ENCODE data around the gene RPL14.

The RPL14 gene

GRCh38 chr3:40463579-40463978 lies 6.4 kb downstream of the RPL14 start:
- no peak for DNase-seq

DNA sequence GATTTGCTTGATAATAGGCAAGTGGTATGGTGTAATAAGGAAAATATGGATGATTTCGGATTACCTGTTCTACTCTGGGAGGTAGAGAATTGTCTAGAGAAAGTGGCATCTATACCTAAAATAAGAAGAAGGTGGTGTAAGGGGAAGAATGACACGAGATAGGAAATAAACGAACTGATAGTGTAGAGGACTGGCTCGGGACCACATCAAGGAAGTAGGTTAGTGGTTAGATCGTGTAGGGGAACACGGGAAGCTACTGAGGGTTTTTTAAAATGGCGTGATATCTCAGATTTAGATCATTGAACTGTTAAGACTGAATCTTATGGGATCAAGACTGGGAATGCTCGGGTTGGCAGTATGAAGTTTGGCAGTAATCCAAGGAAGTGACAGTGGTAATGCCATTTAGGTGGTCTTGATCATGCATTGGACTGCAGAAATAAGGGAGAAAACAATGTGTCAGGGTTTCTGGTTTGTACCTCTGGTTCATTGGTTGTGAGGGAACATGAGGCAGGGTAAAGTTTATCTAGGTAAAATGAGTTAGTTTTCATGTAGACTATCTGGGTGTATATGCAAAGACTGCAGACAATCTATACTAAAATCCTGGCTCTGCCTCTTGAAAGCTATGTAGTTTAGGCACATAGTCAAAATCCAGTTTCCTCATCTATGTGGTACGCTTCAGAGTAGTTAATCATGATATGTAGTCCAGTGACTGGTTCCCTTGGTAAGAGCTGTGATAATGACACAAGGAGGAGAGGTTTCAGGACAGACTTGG lies 7.4 kb downstream of the RPL14 start:
- peak in 5 of 6 experiments; percentile 26 to 67 (median 59) for DNase-seq

GRCh38 chr3:40465111-40465407 lies 7.9 kb downstream of the RPL14 start:
- no peak for DNase-seq

- no peak for DNase-seq
Observed at GRCh38 chr3:40465456-40465855, 8.3 kb downstream of the RPL14 start.

DNA sequence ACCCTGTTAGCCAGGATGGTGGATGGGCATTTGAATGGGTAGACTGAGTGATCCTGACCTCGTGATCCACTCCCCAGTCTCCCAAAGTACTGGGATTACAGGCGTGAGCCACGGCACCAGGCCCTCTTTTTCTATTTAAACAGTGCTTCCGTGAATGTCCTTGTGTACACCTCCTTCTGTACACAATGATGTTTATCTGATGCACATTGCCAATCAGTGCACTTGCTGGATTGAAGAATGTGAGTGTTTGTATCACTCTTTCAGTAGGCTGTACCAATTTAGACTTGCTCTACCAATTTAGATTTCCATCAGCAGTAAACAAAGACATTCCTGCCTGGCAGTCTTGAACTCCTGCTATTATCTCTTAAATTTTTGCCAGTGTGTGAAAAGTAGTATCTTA lies 10.9 kb downstream of the RPL14 start:
- DNase-seq, result no peak

DNA sequence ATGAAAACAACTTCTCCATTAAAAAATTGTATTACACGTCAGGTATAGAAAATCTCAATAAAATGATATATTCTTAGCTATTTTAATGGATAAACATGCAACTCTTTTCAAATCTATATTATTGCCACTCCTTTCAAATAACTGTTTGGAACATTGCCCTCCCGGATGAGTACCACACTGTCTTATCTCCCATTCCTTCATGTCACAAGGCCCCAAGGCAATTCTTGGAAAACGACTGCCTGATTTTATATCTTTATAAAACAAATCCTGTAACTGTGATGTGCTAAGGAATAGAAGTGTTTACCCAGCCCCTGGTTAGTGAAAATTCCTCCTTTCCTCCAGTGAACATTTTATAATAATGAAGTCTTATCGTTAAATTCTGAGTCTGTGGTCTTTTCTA lies 13.6 kb downstream of the RPL14 start:
- no peak for DNase-seq

DNA sequence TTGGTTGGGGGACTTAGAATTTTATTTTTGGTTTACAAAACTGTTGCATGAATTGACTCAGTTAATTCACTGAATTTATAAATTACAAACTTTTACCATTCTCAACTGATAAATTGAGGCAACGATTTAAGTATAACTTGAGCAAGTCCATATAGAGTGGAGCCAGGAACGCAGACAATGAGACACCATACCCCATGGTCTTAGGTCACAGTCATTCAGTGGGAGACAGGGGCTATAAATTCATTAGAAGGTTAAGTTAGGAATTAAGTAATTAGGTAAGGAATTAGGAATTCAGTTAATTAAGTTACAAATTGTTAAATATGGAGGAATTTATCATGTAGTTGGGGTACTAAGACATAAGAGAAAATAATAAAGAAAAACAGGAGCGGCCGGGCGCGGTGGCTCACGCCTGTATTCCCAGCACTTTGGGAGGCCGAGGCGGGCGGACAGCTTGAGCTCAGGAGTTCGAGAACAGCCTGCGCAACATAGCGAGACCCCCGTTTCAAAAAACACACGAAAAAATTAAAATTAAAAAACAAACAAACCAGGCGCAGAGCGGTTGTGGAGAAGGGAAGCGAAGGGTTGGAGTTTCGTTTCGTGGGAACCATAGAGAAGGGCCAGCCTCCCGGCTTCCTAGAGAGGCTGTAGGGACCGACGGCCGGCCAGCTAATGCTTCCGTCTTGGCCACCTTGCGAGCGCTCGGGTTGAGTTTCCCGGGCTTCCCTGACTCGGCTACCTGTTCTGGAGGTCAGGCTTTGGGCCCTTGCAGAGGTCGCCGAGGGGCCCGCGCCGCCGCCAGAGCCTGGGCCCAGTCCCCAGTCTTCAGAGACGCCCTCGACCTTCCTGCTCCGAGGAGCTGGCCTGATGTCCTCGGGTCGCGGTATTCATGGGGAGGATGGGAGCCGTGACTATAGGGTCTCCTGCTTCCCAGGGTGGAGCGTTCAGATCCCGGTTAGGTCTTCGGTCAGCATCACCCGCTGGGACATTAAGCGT lies 19.6 kb downstream of the RPL14 start, which contains the start of gene ZNF619:
Gene ZNF619 (plus strand): TSS at position 645 of the 993 bp plus-strand sequence. CDS start 858 bp downstream, outside the sequence.
- peak in 5 of 6 experiments; percentile 14 to 44 (median 20) for DNase-seq

GRCh38 chr3:40477666-40478065 lies 20.5 kb downstream of the RPL14 start:
- no peak for DNase-seq

GRCh38 chr3:40487172-40487571 lies 30.0 kb downstream of the RPL14 start:
- DNase-seq, result no peak

DNA sequence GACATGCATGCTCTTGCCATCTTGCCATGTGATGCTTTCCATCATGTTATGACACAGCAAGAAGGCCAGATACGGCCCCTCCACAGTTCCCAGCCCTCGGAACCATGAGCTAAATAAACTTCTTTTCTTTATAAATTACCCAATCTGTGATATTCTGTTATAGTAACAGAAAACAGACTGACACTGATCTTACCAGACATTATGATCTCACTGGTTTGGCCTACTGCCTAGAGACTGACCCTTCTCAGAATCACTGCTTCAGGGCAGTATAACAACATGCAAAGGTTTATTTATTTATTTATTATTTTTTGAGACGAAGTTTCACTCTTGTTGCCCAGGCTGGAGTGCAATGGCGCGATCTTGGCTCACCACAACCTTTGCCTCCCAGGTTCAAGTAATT lies 33.8 kb downstream of the RPL14 start:
- no peak for DNase-seq

- no peak for DNase-seq
Observed at GRCh38 chr3:40494698-40495097, 37.6 kb downstream of the RPL14 start.

DNA sequence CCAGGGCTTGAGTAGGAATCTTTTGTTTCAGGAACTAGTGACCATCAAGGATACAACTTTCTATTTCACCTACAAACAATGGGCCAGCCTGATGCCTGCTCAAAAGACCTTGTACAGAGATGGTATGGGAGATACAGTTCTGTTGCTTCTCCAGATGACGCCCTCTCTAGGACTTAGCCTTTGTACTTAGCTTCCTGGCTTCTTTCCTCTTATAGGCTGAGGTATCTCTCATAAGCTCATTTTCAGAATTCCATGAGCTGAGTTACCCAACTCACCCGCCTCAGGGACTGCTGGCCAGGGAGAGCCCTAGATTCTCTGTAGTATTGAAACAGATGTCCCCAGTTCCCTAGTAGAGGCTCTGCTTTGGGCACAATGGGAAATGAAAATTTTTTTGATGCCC lies 40.1 kb downstream of the RPL14 start:
- no peak for DNase-seq

- no peak for DNase-seq
Observed at GRCh38 chr3:40499952-40500351, 42.8 kb downstream of the RPL14 start.

- DNase-seq, result no peak
Observed at GRCh38 chr3:40502034-40502433, 44.9 kb downstream of the RPL14 start.

DNA sequence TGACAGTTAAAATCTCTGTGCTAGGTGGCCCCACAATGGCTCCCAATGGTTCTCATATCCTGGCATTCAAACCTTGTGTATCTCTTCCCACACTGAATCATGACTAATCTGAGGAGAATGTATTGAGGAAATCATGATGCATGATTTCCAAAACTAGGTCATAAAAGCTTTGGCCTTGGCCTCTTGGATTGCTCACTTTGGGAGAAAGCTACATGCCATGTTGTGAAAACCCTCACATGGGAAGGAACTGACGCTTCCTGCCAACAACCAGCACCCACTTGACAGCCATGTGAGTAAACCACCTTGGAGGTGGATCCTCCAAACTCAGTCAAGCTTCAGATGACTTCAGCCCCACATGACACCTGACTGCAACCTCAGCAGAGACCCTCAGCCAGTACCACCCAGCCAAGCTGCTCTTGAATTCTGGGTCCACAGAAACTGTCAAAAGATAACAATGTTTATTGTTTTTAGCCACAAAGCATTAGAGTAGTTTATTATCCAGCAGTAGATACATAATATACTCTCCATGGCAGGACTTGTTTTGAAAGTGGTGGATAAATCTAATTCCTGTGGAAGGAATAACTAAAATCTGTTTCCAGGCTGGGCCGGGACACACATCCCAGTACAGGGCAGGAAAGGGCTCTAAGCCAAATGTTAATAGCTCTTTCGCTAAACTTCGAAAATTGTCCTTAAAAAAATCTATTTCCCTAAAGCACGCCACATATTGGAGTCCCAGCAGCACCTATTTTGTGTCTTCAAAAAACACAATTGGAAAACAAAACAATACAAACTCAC lies 47.7 kb downstream of the RPL14 start:
- no peak for DNase-seq

GRCh38 chr3:40505599-40506462 lies 48.7 kb downstream of the RPL14 start, which contains the start of gene ZNF620:
Gene ZNF620, plus strand, starts transcription at chr3:40506039. Its CDS starts 314 bp downstream, at chr3:40506353.
- peak; percentile 6 to 47 (median 29) for DNase-seq

DNA sequence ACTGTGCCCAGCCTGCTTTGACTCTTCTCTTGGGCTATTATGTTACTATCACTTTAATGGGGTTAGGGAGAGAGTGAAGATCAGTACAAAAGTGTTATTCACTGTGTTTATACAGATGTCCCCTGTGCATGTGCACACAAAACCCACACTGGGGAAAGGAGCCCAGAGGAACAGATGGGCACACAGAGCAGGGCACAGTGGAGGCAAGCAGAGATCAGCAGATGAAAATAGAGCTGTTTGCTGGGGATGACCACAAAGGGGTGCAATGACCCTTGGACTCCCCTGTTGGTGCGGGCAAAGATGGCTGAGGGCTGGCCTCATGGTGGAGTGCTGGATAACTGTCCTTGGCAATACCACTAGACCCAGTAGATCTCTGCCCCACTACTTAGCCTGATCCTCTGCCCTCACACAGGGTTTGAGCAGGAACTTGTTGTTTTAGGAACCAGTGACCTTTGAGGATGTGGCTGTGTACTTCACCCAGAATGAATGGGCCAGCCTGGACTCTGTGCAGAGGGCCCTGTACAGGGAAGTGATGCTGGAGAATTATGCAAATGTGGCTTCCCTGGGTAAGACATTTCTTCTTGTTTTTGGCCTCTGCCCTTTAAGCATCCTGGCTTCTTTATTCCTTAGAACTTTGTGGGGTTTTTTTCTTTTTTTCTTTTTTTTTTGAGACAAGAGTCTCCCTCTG lies 54.0 kb downstream of the RPL14 start:
- no peak for DNase-seq

DNA sequence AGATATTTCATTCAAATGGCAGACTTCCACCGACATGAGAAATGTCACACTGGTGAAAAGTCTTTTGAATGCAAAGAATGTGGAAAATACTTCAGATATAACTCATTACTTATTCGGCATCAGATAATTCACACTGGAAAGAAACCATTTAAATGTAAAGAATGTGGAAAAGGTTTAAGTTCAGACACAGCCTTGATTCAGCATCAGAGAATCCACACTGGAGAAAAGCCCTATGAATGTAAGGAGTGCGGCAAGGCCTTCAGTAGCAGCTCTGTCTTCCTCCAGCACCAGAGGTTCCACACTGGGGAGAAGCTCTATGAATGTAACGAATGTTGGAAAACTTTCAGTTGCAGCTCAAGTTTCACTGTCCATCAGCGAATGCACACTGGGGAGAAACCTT lies 59.1 kb downstream of the RPL14 start:
- no peak for DNase-seq

GRCh38 chr3:40518067-40518466 lies 60.9 kb downstream of the RPL14 start:
- no peak for DNase-seq
